SU-DHL-6 (cell line): ENCODE measurements around the gene ZMYND11.

Experiments used
- H2AFZ ChIP-seq: fragments of 200-600 bp; sonication (generic); 2 replicates; pipeline ENCODE4 v1.6.1; 2014; ENCODE audit warnings: low read depth, mild to moderate bottlenecking, moderate library complexity, mixed read lengths, antibody characterized with exemption, low read length; ENCODE audit not compliant: severe bottlenecking
- H3F3A ChIP-seq: fragments of 200-600 bp; shearing (Covaris generic); 2 replicates; pipeline ENCODE4 v1.6.0; 2016; ENCODE audit warnings: antibody characterized with exemption, mild to moderate bottlenecking; ENCODE audit not compliant: insufficient read depth
- H3K27ac ChIP-seq: fragments of 200-600 bp; sonication (generic); 2 replicates; pipeline ENCODE4 v1.5.1; 2016; ENCODE audit warnings: low read depth, mild to moderate bottlenecking, low read length, moderate library complexity, mixed read lengths
- H3K27me3 ChIP-seq: fragments of 200-600 bp; sonication (generic), shearing (Covaris generic); 2 replicates; pipeline ENCODE4 v1.6.0; 2014; ENCODE audit warnings: mild to moderate bottlenecking, low read length
- H3K36me3 ChIP-seq: fragments of 200-600 bp; sonication (generic); 2 replicates; pipeline ENCODE4 v1.6.1; 2014; ENCODE audit warnings: mild to moderate bottlenecking, low read length, mixed read lengths
- H3K4me2 ChIP-seq: fragments of 300-600, 200-600 bp; shearing (Covaris generic), sonication (generic); 2 replicates; pipeline ENCODE4 v1.6.0; 2014; ENCODE audit warnings: low read length, low read depth, mild to moderate bottlenecking; ENCODE audit not compliant: poor library complexity, severe bottlenecking
- H3K4me3 ChIP-seq: fragments of 200-600 bp; sonication (generic); 2 replicates; pipeline ENCODE4 v1.5.1; 2014; ENCODE audit warnings: antibody characterized with exemption, low read length, mild to moderate bottlenecking, mixed read lengths; ENCODE audit not compliant: insufficient read depth, poor library complexity, severe bottlenecking
- H3K79me2 ChIP-seq: fragments of 200-600 bp; sonication (generic); 2 replicates; pipeline ENCODE4 v1.6.1; 2014; ENCODE audit warnings: mild to moderate bottlenecking, low read length, moderate library complexity; ENCODE audit not compliant: insufficient read depth
- H3K9ac ChIP-seq: fragments of 200-600 bp; sonication (generic); 2 replicates; pipeline ENCODE4 v1.7.0; 2014; ENCODE audit warnings: mild to moderate bottlenecking, low read length
- H3K9me2 ChIP-seq: fragments of 200-600 bp; sonication (generic); replicated peaks from 2 replicates; pipeline ENCODE4 v1.6.1; 2014; ENCODE audit warnings: low read length; ENCODE audit not compliant: insufficient read depth
- H3K9me3 ChIP-seq: fragments of 200-600 bp; sonication (generic); 2 replicates; pipeline ENCODE4 v1.6.1; 2014; ENCODE audit warnings: low read length, mixed read lengths; ENCODE audit not compliant: insufficient read depth
- H4K20me1 ChIP-seq: fragments of 200-600 bp; sonication (generic); 2 replicates; pipeline ENCODE4 v1.6.1; 2014; ENCODE audit warnings: low read depth, mild to moderate bottlenecking, antibody characterized with exemption, low read length, moderate library complexity, mixed read lengths
- CTCF ChIP-seq: fragments of 200-600 bp; sonication (generic); IDR thresholded peaks from one replicate; pipeline ENCODE4 v1.5.1; 2017; ENCODE audit warnings: antibody characterized with exemption, mild to moderate bottlenecking, low read length, moderate library complexity; ENCODE audit not compliant: insufficient read depth, poor library complexity, severe bottlenecking
- EZH2phosphoT487 ChIP-seq: fragments of 200-600 bp; sonication (generic), shearing (Covaris generic); conservative IDR thresholded peaks from 2 replicates; pipeline ENCODE4 v1.6.1; 2018; ENCODE audit warnings: mild to moderate bottlenecking, antibody characterized with exemption, low read length, moderate library complexity, mixed read lengths

Gene ZMYND11

GRCh38 chr10:247480-247879 lies 112.2 kb downstream of the ZMYND11 start:
- Histone ChIP-seq H3K4me2 (no peak overlapping the region), H3K4me3 (no peak overlapping the region), H4K20me1 (no peaks in the 10 kb centered on the region), H3K9me2 (no peaks in the 10 kb centered on the region), H3K27ac (no peak overlapping the region), H3K36me3 (no peaks in the 10 kb centered on the region), H3K79me2 (no peaks in the 10 kb centered on the region), H3K9ac (no peak overlapping the region), H3K27me3 (no peaks in the 10 kb centered on the region), H3F3A (no peaks in the 10 kb centered on the region), H2AFZ (no peak overlapping the region), H3K9me3 (no peaks in the 10 kb centered on the region)
- TF ChIP-seq CTCF, result no peak
- TF ChIP-seq EZH2phosphoT487, result no peak

- Histone ChIP-seq H4K20me1 (no peaks in the 10 kb centered on the region), H3K27ac (no peak overlapping the region), H3K79me2 (no peaks in the 10 kb centered on the region), H3K9me2 (no peaks in the 10 kb centered on the region), H2AFZ (no peak overlapping the region), H3F3A (no peaks in the 10 kb centered on the region), H3K9me3 (no peaks in the 10 kb centered on the region), H3K27me3 (no peaks in the 10 kb centered on the region), H3K9ac (no peak overlapping the region), H3K36me3 (no peaks in the 10 kb centered on the region), H3K4me3 (no peak overlapping the region), H3K4me2 (no peak overlapping the region)
- TF ChIP-seq CTCF (no peak), EZH2phosphoT487 (no peak)
These were observed 113.1 kb downstream of the ZMYND11 start for GRCh38 chr10:248307-248706.

GRCh38 chr10:251982-252582 lies 116.8 kb downstream of the ZMYND11 start:
- H3K36me3 ChIP-seq, result no peaks in the 10 kb centered on the region
- no peaks in the 10 kb centered on the region for H3F3A ChIP-seq
- H3K4me3 ChIP-seq, result no peak overlapping the region
- H3K79me2 ChIP-seq, result no peaks in the 10 kb centered on the region
- no peak overlapping the region for H3K4me2 ChIP-seq
- TF ChIP-seq EZH2phosphoT487 (no peak), CTCF (no peak)
- H3K27me3 ChIP-seq, result no peaks in the 10 kb centered on the region
- no peak overlapping the region for H3K27ac ChIP-seq
- H3K9me2 ChIP-seq, result no peaks in the 10 kb centered on the region
- no peak overlapping the region for H2AFZ ChIP-seq
- no peaks in the 10 kb centered on the region for H3K9me3 ChIP-seq
- H4K20me1 ChIP-seq, result no peaks in the 10 kb centered on the region
- no peak overlapping the region for H3K9ac ChIP-seq
